HTR-8/SVneo (cell line): ENCODE data around the gene DCC.
"Not testable (repeated sequence)": the region's sequence is repeated elsewhere in the genome, so short reads cannot be mapped to it uniquely, and the experiment has no call there.

ENCODE experiments used
- DNase-seq: peaks from one replicate; pipeline ENCODE4 v3.0.0; 2011; ENCODE audit warnings: low spot score, mixed read lengths; ENCODE audit not compliant: insufficient read length
- FAIRE-seq: peaks from 2 replicates; lab custom pipeline; 2011; peaks lifted over from hg19 to GRCh38; lab: Jason Lieb, UNC

The DCC gene

GRCh38 chr18:53417003-53417402 lies 1077.0 kb downstream of the DCC start:
- no peak for DNase-seq
- FAIRE-seq: no peak

GRCh38 chr18:53421869-53422268 lies 1081.9 kb downstream of the DCC start:
- FAIRE-seq (no peak), DNase-seq (no peak)

- DNase-seq: no peak
- no peak for FAIRE-seq
Measured at GRCh38 chr18:53422896-53423295, 1082.9 kb downstream of the DCC start.

GRCh38 chr18:53426666-53427184 lies 1086.7 kb downstream of the DCC start:
- no peak for DNase-seq
- FAIRE-seq: no peak

GRCh38 chr18:53441761-53442414 lies 1101.9 kb downstream of the DCC start:
- FAIRE-seq: no peak
- DNase-seq: no peak

- no peak for FAIRE-seq
- no peak for DNase-seq
Measured at GRCh38 chr18:53442415-53442783, 1102.4 kb downstream of the DCC start.

GRCh38 chr18:53443336-53443735 lies 1103.3 kb downstream of the DCC start:
- DNase-seq: no peak
- no peak for FAIRE-seq

- FAIRE-seq: no peak
- DNase-seq: no peak
Measured at GRCh38 chr18:53443831-53444230, 1103.8 kb downstream of the DCC start.

- no peak for DNase-seq
- no peak for FAIRE-seq
Measured at GRCh38 chr18:53451902-53452301, 1111.9 kb downstream of the DCC start.

GRCh38 chr18:53457068-53457467 lies 1117.1 kb downstream of the DCC start:
- DNase-seq (no peak), FAIRE-seq (no peak)

GRCh38 chr18:53458268-53458667 lies 1118.3 kb downstream of the DCC start:
- FAIRE-seq (no peak), DNase-seq (no peak)

GRCh38 chr18:53458944-53459580 lies 1119.1 kb downstream of the DCC start:
- FAIRE-seq (no peak), DNase-seq (no peak)

- DNase-seq: no peak
- FAIRE-seq: no peak
Measured at GRCh38 chr18:53467756-53468155, 1127.8 kb downstream of the DCC start.

- FAIRE-seq, DNase-seq: not testable (repeated sequence)
Measured at GRCh38 chr18:53468173-53468572, 1128.2 kb downstream of the DCC start.

GRCh38 chr18:53472546-53472945 lies 1132.5 kb downstream of the DCC start:
- DNase-seq (no peak), FAIRE-seq (no peak)

- no peak for DNase-seq
- no peak for FAIRE-seq
Measured at GRCh38 chr18:53478155-53478554, 1138.2 kb downstream of the DCC start.

GRCh38 chr18:53486296-53486695 lies 1146.3 kb downstream of the DCC start:
- DNase-seq (no peak), FAIRE-seq (no peak)

GRCh38 chr18:53489266-53489665 lies 1149.3 kb downstream of the DCC start:
- FAIRE-seq: no peak

GRCh38 chr18:53490019-53490418 lies 1150.0 kb downstream of the DCC start:
- no peak for FAIRE-seq
- no peak for DNase-seq

More at GRCh38 chr18:53489266-53489665, 1149.3 kb downstream of the DCC start:
- DNase-seq: no peak

- no peak for FAIRE-seq
Measured at GRCh38 chr18:53496028-53496427, 1156.0 kb downstream of the DCC start.

GRCh38 chr18:53503914-53504441 lies 1164.0 kb downstream of the DCC start:
- no peak for DNase-seq
- no peak for FAIRE-seq

More at GRCh38 chr18:53496028-53496427, 1156.0 kb downstream of the DCC start:
- no peak for DNase-seq
